HepG2 (cell line): ENCODE data around the gene TNRC18. TPM values are rescaled to one million over a fixed set of nuclear protein-coding genes. Genes with fewer than 3 reads are reported as not detected.

Source experiments
- FOSL2 ChIP-seq: sonication (generic); formaldehyde crosslinking; IDR thresholded peaks from 2 replicates; pipeline ENCODE4 v1.4.0; 2020; ENCODE audit warnings: missing genetic modification reagents
- GATAD2A ChIP-seq: IDR thresholded peaks from 2 replicates; pipeline ENCODE4 v1.6.1; 2016
- IRF2 ChIP-seq: IDR thresholded peaks from 2 replicates; pipeline ENCODE4 v1.6.1; 2018; ENCODE audit warnings: missing genetic modification reagents, missing compliant biosample characterization
- POLR2A ChIP-seq, 2 experiments: IDR thresholded peaks; 2 replicates each; pipeline ENCODE4 v1.6.1; 2011; ENCODE audit warnings: low read depth in 2 of 2, low read length in 2 of 2, mild to moderate bottlenecking in 1 of 2, moderate library complexity in 1 of 2; ENCODE audit not compliant: insufficient read depth in 1 of 2
- SMAD1 ChIP-seq: sonication (generic); formaldehyde crosslinking; IDR thresholded peaks from 2 replicates; pipeline ENCODE4 v1.4.0; 2020; ENCODE audit warnings: missing genetic modification reagents, low read depth, mild to moderate bottlenecking, borderline replicate concordance
- ZFP36 ChIP-seq: fragments of 150-350 bp; IDR thresholded peaks from 2 replicates; pipeline ENCODE4 v1.6.1; 2018; ENCODE audit warnings: borderline replicate concordance, low read length, low read depth; ENCODE audit not compliant: partially characterized antibody
- ZGPAT ChIP-seq: IDR thresholded peaks from 2 replicates; pipeline ENCODE4 v1.6.1; 2016; ENCODE audit warnings: mild to moderate bottlenecking
- ZNF160 ChIP-seq: sonication (generic); formaldehyde crosslinking; IDR thresholded peaks from 2 replicates; pipeline ENCODE4 v1.8.0; 2022; ENCODE audit warnings: mild to moderate bottlenecking, inconsistent platforms, missing genetic modification reagents
- ZNF260 ChIP-seq: sonication (generic); formaldehyde crosslinking; IDR thresholded peaks from 2 replicates; pipeline ENCODE4 v1.4.0; 2020; ENCODE audit warnings: missing genetic modification reagents, low read depth, mild to moderate bottlenecking, borderline replicate concordance
- ZNF446 ChIP-seq: sonication (generic); formaldehyde crosslinking; IDR thresholded peaks from 2 replicates; pipeline ENCODE4 v1.5.0; 2020; ENCODE audit warnings: mild to moderate bottlenecking, missing genetic modification reagents
- polyA plus RNA-seq, 8 experiments: library from polyadenylated mRNA; depleted of rRNA in 3 of 8; stranded (reverse) in 7 of 8; unstranded in 1 of 8; fragments of >200 nt; fragmentation: Illumina TruSeq in 4 of 8; extraction: Trizol in 4 of 8; gene quantifications; 2 replicates each; pipeline versions ENCODE4 v1.2.1 to v1.2.3, GENCODE V29; 2011 to 2016; ENCODE audit warnings: low read depth in 4 of 8, missing spikeins in 1 of 8, mixed read lengths in 1 of 8; ENCODE audit not compliant: insufficient read depth in 1 of 8
- total RNA-seq, 5 experiments: library from RNA; depleted of rRNA; stranded (reverse); fragments of >200 nt; fragmentation: Illumina TruSeq; extraction: Trizol; gene quantifications; 2 replicates each; pipeline ENCODE4 v1.2.3, GENCODE V29; 2016; ENCODE audit warnings: low read depth in 1 of 5
- TF ChIP-seq, protein P1 (sequence below), 2 experiments: sonication (generic) in 1 of 2; formaldehyde crosslinking in 1 of 2; IDR thresholded peaks; 2 replicates each; pipeline versions ENCODE4 v1.4.0 to v1.6.1; 2016 to 2020; ENCODE audit warnings: borderline replicate concordance in 1 of 2, low read depth in 1 of 2, mild to moderate bottlenecking in 1 of 2, missing genetic modification reagents in 1 of 2
- TF ChIP-seq, protein P2 (sequence below): sonication (generic); formaldehyde crosslinking; IDR thresholded peaks from 2 replicates; pipeline ENCODE4 v1.9.0; 2021; ENCODE audit warnings: missing genetic modification reagents, mild to moderate bottlenecking, borderline replicate concordance
- TF ChIP-seq, protein P3 (sequence below): sonication (generic); formaldehyde crosslinking; conservative IDR thresholded peaks from 2 replicates; pipeline ENCODE4 v1.5.0; 2020; ENCODE audit warnings: missing genetic modification reagents
- TF ChIP-seq, protein P4 (sequence below): sonication (generic); formaldehyde crosslinking; IDR thresholded peaks from 2 replicates; pipeline ENCODE4 v1.9.0; 2022; ENCODE audit warnings: missing genetic modification reagents, mild to moderate bottlenecking, borderline replicate concordance
- TF ChIP-seq, protein P5 (sequence below): sonication (generic); formaldehyde crosslinking; IDR thresholded peaks from 2 replicates; pipeline ENCODE4 v1.8.0; 2022; ENCODE audit warnings: low read depth, missing genetic modification reagents

The TNRC18 gene
- total and polyA plus RNA-seq, 2 of the 13 experiments (the other 11 are each of a cell fraction or from before 2014, with no cell fraction given) = 11.7 to 17.4 TPM

GRCh38 chr7:5421714-5422395 lies 1.8 kb downstream of the TNRC18 start (continued):
- TF ChIP-seq, protein P1, sequence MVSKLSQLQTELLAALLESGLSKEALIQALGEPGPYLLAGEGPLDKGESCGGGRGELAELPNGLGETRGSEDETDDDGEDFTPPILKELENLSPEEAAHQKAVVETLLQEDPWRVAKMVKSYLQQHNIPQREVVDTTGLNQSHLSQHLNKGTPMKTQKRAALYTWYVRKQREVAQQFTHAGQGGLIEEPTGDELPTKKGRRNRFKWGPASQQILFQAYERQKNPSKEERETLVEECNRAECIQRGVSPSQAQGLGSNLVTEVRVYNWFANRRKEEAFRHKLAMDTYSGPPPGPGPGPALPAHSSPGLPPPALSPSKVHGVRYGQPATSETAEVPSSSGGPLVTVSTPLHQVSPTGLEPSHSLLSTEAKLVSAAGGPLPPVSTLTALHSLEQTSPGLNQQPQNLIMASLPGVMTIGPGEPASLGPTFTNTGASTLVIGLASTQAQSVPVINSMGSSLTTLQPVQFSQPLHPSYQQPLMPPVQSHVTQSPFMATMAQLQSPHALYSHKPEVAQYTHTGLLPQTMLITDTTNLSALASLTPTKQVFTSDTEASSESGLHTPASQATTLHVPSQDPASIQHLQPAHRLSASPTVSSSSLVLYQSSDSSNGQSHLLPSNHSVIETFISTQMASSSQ (IDR thresholded peaks at IDR 0.05; ENCODE audit: low read depth) = peak; percentile 96
- TF ChIP-seq, protein P1 (CRISPR knock-in tag; IDR thresholded peaks at IDR 0.05; ENCODE audit: borderline replicate concordance) = peak; percentile 92
- TF ChIP-seq GATAD2A (CRISPR knock-in tag) (peak; percentile 28; the same call in 1 of the 2 replicates), IRF2 (CRISPR knock-in tag) (peak; percentile 77; the same call in 1 of the 2 replicates), ZFP36 (no peak), FOSL2 (CRISPR knock-in tag) (no peak), ZNF260 (no peak), POLR2A (IDR thresholded peaks at IDR 0.05; ENCODE audit: insufficient read depth in 1 of 2, low read depth in 2 of 2, low read length in 2 of 2) (peak in 1 of 2 experiments; percentile 73; a peak in 2 of 4 replicates), ZNF446 (CRISPR knock-in tag) (0 out of 2 replicates have a peak, but pooled peaks have one; percentile 31), ZNF160 (CRISPR knock-in tag) (no peak), ZGPAT (CRISPR knock-in tag) (peak; percentile 72; the same call in 1 of the 2 replicates), SMAD1 (no peak)
- TF ChIP-seq, protein P2, sequence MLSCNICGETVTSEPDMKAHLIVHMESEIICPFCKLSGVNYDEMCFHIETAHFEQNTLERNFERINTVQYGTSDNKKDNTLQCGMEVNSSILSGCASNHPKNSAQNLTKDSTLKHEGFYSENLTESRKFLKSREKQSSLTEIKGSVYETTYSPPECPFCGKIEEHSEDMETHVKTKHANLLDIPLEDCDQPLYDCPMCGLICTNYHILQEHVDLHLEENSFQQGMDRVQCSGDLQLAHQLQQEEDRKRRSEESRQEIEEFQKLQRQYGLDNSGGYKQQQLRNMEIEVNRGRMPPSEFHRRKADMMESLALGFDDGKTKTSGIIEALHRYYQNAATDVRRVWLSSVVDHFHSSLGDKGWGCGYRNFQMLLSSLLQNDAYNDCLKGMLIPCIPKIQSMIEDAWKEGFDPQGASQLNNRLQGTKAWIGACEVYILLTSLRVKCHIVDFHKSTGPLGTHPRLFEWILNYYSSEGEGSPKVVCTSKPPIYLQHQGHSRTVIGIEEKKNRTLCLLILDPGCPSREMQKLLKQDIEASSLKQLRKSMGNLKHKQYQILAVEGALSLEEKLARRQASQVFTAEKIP (CRISPR knock-in tag) = no peak
- TF ChIP-seq, protein P3, sequence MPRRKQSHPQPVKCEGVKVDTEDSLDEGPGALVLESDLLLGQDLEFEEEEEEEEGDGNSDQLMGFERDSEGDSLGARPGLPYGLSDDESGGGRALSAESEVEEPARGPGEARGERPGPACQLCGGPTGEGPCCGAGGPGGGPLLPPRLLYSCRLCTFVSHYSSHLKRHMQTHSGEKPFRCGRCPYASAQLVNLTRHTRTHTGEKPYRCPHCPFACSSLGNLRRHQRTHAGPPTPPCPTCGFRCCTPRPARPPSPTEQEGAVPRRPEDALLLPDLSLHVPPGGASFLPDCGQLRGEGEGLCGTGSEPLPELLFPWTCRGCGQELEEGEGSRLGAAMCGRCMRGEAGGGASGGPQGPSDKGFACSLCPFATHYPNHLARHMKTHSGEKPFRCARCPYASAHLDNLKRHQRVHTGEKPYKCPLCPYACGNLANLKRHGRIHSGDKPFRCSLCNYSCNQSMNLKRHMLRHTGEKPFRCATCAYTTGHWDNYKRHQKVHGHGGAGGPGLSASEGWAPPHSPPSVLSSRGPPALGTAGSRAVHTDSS (CRISPR knock-in tag) = no peak
- TF ChIP-seq, protein P4, sequence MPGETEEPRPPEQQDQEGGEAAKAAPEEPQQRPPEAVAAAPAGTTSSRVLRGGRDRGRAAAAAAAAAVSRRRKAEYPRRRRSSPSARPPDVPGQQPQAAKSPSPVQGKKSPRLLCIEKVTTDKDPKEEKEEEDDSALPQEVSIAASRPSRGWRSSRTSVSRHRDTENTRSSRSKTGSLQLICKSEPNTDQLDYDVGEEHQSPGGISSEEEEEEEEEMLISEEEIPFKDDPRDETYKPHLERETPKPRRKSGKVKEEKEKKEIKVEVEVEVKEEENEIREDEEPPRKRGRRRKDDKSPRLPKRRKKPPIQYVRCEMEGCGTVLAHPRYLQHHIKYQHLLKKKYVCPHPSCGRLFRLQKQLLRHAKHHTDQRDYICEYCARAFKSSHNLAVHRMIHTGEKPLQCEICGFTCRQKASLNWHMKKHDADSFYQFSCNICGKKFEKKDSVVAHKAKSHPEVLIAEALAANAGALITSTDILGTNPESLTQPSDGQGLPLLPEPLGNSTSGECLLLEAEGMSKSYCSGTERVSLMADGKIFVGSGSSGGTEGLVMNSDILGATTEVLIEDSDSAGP (CRISPR knock-in tag) = no peak
- TF ChIP-seq, protein P5, sequence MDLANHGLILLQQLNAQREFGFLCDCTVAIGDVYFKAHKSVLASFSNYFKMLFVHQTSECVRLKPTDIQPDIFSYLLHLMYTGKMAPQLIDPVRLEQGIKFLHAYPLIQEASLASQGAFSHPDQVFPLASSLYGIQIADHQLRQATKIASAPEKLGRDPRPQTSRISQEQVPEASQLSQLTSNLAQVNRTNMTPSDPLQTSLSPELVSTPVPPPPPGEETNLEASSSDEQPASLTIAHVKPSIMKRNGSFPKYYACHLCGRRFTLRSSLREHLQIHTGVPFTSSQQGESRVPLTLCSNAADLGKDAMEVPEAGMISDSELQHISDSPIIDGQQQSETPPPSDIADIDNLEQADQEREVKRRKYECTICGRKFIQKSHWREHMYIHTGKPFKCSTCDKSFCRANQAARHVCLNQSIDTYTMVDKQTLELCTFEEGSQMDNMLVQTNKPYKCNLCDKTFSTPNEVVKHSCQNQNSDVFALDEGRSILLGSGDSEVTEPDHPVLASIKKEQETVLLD (CRISPR knock-in tag) = no peak
